ENCODE data around the gene CLDN11. TPM values are rescaled to one million over a fixed set of nuclear protein-coding genes. Genes with fewer than 3 reads are reported as not detected.

The CLDN11 gene
- polyA plus RNA-seq, 1 experiment = 5.6 TPM

- ChIA-PET POLR2A (no interaction called here), CTCF (interaction anchor here (0.8 to 9.6 kb wide), 19 partner anchors 16 to 440 kb away, joined by 3 to 220 read pairs (median 5); no protein-coding TSS in a partner anchor)
- H3K36me3 ChIP-seq (ENCODE audit: control insufficient read depth, insufficient read depth, low read length) = no peaks in the 10 kb centered on the region
- no peak for TF ChIP-seq CTCF (IDR thresholded peaks at IDR 0.05; ENCODE audit: insufficient read depth, low read depth, low read length)
- no peaks in the 10 kb centered on the region for H3K27me3 ChIP-seq (ENCODE audit: control insufficient read depth, insufficient read depth, low read length)
- DNase-seq (ENCODE audit: low read depth) = no peak
- no peak overlapping the region for H3K4me3 ChIP-seq (ENCODE audit: low read depth, low read length)
Observed at GRCh38 chr3:170413291-170413690, 5.4 kb upstream of the CLDN11 start.

DNA sequence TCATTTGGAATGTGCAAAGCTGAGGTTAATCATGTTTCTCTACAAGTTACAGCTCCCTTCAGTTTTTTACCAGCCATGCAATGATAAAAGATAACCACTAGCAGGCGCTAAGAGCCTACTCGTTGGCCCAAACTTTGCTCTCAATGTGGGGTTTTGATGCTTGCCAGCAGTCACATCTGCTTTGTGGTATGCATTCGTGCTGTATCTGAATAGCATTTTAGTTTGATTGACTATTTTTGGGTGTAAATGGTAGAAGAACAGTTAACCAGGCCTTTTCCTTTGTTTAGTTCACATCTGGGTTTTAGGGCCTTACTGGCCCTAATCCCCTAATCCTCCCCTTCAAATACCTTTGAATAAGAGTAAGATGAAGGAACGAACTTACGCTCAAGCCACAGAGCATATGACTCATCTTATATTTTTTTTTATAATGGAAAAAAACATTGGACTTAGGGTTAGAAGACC lies 4.4 kb upstream of the CLDN11 start:
- TF ChIP-seq CTCF (IDR thresholded peaks at IDR 0.05; ENCODE audit: insufficient read depth, low read depth, low read length) = peak; percentile 97
- no peak overlapping the region for H3K4me3 ChIP-seq (ENCODE audit: low read depth, low read length)
- CTCF ChIA-PET = interaction anchor here (0.6 to 9.6 kb wide), 37 partner anchors 15 to 453 kb away, joined by 3 to 220 read pairs (median 4); no protein-coding TSS in a partner anchor
- H3K36me3 ChIP-seq (ENCODE audit: control insufficient read depth, insufficient read depth, low read length) = no peaks in the 10 kb centered on the region
- POLR2A ChIA-PET = interaction anchor here (0.5 kb wide), 1 partner anchor 275 kb away, joined by 21 read pairs; no protein-coding TSS in a partner anchor
- H3K27me3 ChIP-seq (ENCODE audit: control insufficient read depth, insufficient read depth, low read length) = no peaks in the 10 kb centered on the region
- DNase-seq (ENCODE audit: low read depth) = peak; percentile 95

GRCh38 chr3:170417090-170417489 lies 1.6 kb upstream of the CLDN11 start:
- no peak for DNase-seq (ENCODE audit: low read depth)
- ChIA-PET CTCF (interaction anchor here (0.6 to 9.6 kb wide), 4 partner anchors 82 to 418 kb away, joined by 3 to 220 read pairs (median 4); no protein-coding TSS in a partner anchor), POLR2A (no interaction called here)
- Histone ChIP-seq H3K27me3 (ENCODE audit: control insufficient read depth, insufficient read depth, low read length) (no peaks in the 10 kb centered on the region), H3K36me3 (ENCODE audit: control insufficient read depth, insufficient read depth, low read length) (no peaks in the 10 kb centered on the region), H3K4me3 (ENCODE audit: low read depth, low read length) (no peak overlapping the region)
- TF ChIP-seq CTCF (IDR thresholded peaks at IDR 0.05; ENCODE audit: insufficient read depth, low read depth, low read length) = no peak

DNA sequence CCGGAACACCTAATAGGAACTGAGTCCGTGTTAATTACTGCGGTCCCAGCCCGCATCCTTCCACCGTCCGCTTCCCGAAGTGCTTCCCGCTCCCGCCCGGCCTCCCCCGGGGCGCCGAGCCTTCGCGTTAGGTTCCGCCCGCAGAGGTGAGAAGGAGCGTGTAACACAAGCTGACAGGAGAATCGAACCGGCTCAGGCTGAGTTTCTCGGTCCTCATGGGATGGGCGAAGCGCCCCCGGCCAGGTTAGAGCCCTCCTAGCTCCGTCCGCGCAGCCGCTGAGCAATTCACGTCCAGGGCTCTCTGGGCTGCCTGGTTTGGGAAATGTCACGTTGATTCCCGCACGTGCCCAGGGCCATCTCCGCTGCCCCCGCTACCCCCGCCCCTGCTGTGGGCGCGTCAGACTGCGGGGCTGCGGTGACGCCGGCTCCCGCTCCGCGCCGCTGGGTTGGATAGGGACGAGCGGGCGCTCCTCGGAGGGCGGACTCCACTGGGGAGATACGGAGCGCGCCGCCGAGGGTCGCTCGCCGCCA lies 954 bp downstream of the CLDN11 start:
- no peak for DNase-seq (ENCODE audit: low read depth)
- peak overlapping the region; percentile 47 for H3K4me3 ChIP-seq (ENCODE audit: low read depth, low read length)
- ChIA-PET POLR2A (no interaction called here), CTCF (no interaction called here)
- no peaks in the 10 kb centered on the region for H3K27me3 ChIP-seq (ENCODE audit: control insufficient read depth, insufficient read depth, low read length)
- H3K36me3 ChIP-seq (ENCODE audit: control insufficient read depth, insufficient read depth, low read length) = no peaks in the 10 kb centered on the region
- no peak for TF ChIP-seq CTCF (IDR thresholded peaks at IDR 0.05; ENCODE audit: insufficient read depth, low read depth, low read length)

- DNase-seq (ENCODE audit: low read depth) = no peak
- ChIA-PET CTCF (interaction anchor here (1.6 kb wide), 1 partner anchor 391 kb away, joined by 5 read pairs; no protein-coding TSS in a partner anchor), POLR2A (no interaction called here)
- TF ChIP-seq CTCF (IDR thresholded peaks at IDR 0.05; ENCODE audit: insufficient read depth, low read depth, low read length) = no peak
- Histone ChIP-seq H3K36me3 (ENCODE audit: control insufficient read depth, insufficient read depth, low read length) (no peaks in the 10 kb centered on the region; the same call in 1 of the 2 replicates), H3K4me3 (ENCODE audit: low read depth, low read length) (no peak overlapping the region), H3K27me3 (ENCODE audit: control insufficient read depth, insufficient read depth, low read length) (no peaks in the 10 kb centered on the region)
Observed at GRCh38 chr3:170420307-170420821, 1.7 kb downstream of the CLDN11 start.

Data from BJ (cell line).